K562 (cell line): ENCODE data around the gene PTPRM. TPM values are rescaled to one million over a fixed set of nuclear protein-coding genes. Genes with fewer than 3 reads are reported as not detected.

Source experiments
- ATAC-seq: fragments of 200-7000 bp; cut with Tn5 transposase; 3 replicates; pipeline ENCODE4 v1.9.1; 2020; ENCODE audit warnings: moderate library complexity
- BruUV-seq: library from RNA; stranded (reverse); fragments of 400-500 nt; replicated peaks from 2 replicates; lab custom pipeline; 2021; lab: Mats Ljungman, UMichigan
- CTCF ChIA-PET: fragments of 300-600 bp; formaldehyde crosslinking; extraction: SDS; loops from one replicate; lab custom pipeline; 2021; ENCODE audit warnings: low intra/inter-chr PET ratio; lab: Yijun Ruan, JAX
- POLR2A ChIA-PET: fragments of 300-600, 350-650 bp; sonication (Branson Sonifier 250); formaldehyde crosslinking; extraction: SDS; loops from one replicate; lab custom pipeline; 2021; ENCODE audit warnings: antibody characterized with exemption, inconsistent platforms; lab: Yijun Ruan, JAX
- DNase-seq, 4 experiments: peaks; one replicate each; pipeline versions ENCODE4 v3.0.0 to v3.0.0-alpha.2; 2011 to 2018; ENCODE audit warnings: low spot score in 3 of 4, mixed read lengths in 3 of 4; ENCODE audit errors: extremely low read depth in 1 of 4
- FAIRE-seq: peaks from 2 replicates; lab custom pipeline; 2011; peaks lifted over from hg19 to GRCh38; lab: Jason Lieb, UNC
- H2AFZ ChIP-seq: 2 replicates; pipeline ENCODE4 v1.6.0; 2011; ENCODE audit warnings: low read depth, low read length, control low read depth, inconsistent platforms
- H3K27ac ChIP-seq: fragments of 200-600 bp; 3 replicates; pipeline ENCODE4 v1.8.0; 2011; ENCODE audit warnings: low read depth, mild to moderate bottlenecking, control low read depth, inconsistent platforms, low read length, moderate library complexity, mixed read lengths; ENCODE audit errors: extremely low read depth
- H3K27me3 ChIP-seq, 2 experiments: fragments of 300-600 bp in 1 of 2; 2 replicates in 1 of 2; 3 replicates in 1 of 2; pipeline versions ENCODE4 v1.6.0 to v1.8.0; 2011; ENCODE audit warnings: inconsistent platforms in 2 of 2, low read length in 2 of 2, mild to moderate bottlenecking in 1 of 2, mixed read lengths in 1 of 2, moderate library complexity in 1 of 2; ENCODE audit not compliant: control insufficient read depth in 2 of 2, insufficient read depth in 2 of 2
- H3K36me3 ChIP-seq: fragments of 300-600 bp; 3 replicates; pipeline ENCODE4 v1.8.0; 2011; ENCODE audit warnings: mild to moderate bottlenecking, low read length, inconsistent platforms; ENCODE audit not compliant: control insufficient read depth, insufficient read depth
- H3K4me1 ChIP-seq, 2 experiments: fragments of 200-600 bp in 1 of 2; replicated peaks in 1 of 2; 2 replicates in 1 of 2; 3 replicates in 1 of 2; pipeline versions ENCODE4 v1.5.1 to v1.8.0; 2011; ENCODE audit warnings: inconsistent platforms in 2 of 2, low read length in 2 of 2, mild to moderate bottlenecking in 1 of 2, mixed read lengths in 1 of 2, moderate library complexity in 1 of 2; ENCODE audit not compliant: control insufficient read depth in 2 of 2, insufficient read depth in 2 of 2
- H3K4me2 ChIP-seq: 2 replicates; pipeline ENCODE4 v1.6.1; 2011; ENCODE audit warnings: low read length, control low read depth, inconsistent platforms, mixed read lengths; ENCODE audit not compliant: insufficient read depth
- H3K4me3 ChIP-seq: fragments of 200-600 bp; sonication (generic), shearing (Covaris generic); 2 replicates; pipeline ENCODE4 v1.5.1; 2016; ENCODE audit warnings: control low read depth, inconsistent platforms
- H3K79me2 ChIP-seq: fragments of 200-600 bp; 3 replicates; pipeline ENCODE4 v1.8.0; 2011; ENCODE audit warnings: low read length, inconsistent platforms; ENCODE audit not compliant: control insufficient read depth, insufficient read depth
- H3K9ac ChIP-seq, 2 experiments: 2 replicates each; pipeline versions ENCODE4 v1.6.0 to v1.6.1; 2011; ENCODE audit warnings: low read depth in 2 of 2, low read length in 2 of 2, control low read depth in 1 of 2, inconsistent platforms in 1 of 2, mild to moderate bottlenecking in 1 of 2, mixed read lengths in 1 of 2; ENCODE audit not compliant: insufficient read depth in 1 of 2
- H3K9me1 ChIP-seq: one replicate; pipeline ENCODE4 v1.6.0; 2011; ENCODE audit warnings: inconsistent platforms, mild to moderate bottlenecking, low read length, moderate library complexity; ENCODE audit not compliant: control insufficient read depth, insufficient read depth
- H3K9me3 ChIP-seq: replicated peaks from 2 replicates; pipeline ENCODE4 v1.5.1; 2011; ENCODE audit warnings: low read depth, low read length, inconsistent platforms; ENCODE audit not compliant: control insufficient read depth, insufficient read depth
- H4K20me1 ChIP-seq: replicated peaks from 2 replicates; pipeline ENCODE4 v1.6.1; 2011; ENCODE audit warnings: low read length, inconsistent platforms, mixed read lengths; ENCODE audit not compliant: control insufficient read depth, insufficient read depth
- CEBPB ChIP-seq: fragments of 450-650 bp; IDR thresholded peaks from 2 replicates; pipeline ENCODE4 v1.6.1; 2016; ENCODE audit warnings: missing genetic modification characterization, missing compliant biosample characterization
- CREB1 ChIP-seq, 2 experiments: sonication (generic) in 1 of 2; formaldehyde crosslinking in 1 of 2; IDR thresholded peaks; 2 replicates each; pipeline versions ENCODE4 v1.6.1 to v1.8.0; 2012 to 2022; ENCODE audit warnings: inconsistent platforms in 1 of 2, mild to moderate bottlenecking in 1 of 2, missing genetic modification reagents in 1 of 2, moderate library complexity in 1 of 2
- E4F1 ChIP-seq: fragments of 250-450 bp; sonication (Bioruptor Pico); IDR thresholded peaks from 2 replicates; pipeline ENCODE4 v1.5.0; 2021; ENCODE audit warnings: mild to moderate bottlenecking, borderline replicate concordance
- EP300 ChIP-seq: IDR thresholded peaks from 2 replicates; pipeline ENCODE4 v1.6.1; 2012; ENCODE audit warnings: low read length, improper control_type of control experiment
- ESRRB ChIP-seq: fragments of 250-450 bp; sonication (Bioruptor Pico); IDR thresholded peaks from 2 replicates; pipeline ENCODE4 v1.5.0; 2020; ENCODE audit warnings: mild to moderate bottlenecking, moderate library complexity, borderline replicate concordance
- HDAC8 ChIP-seq: fragments of 450-650 bp; IDR thresholded peaks from 2 replicates; pipeline ENCODE4 v1.6.1; 2016; ENCODE audit warnings: mild to moderate bottlenecking, missing genetic modification characterization, moderate library complexity, missing compliant biosample characterization
- ID3 ChIP-seq, 2 experiments: fragments of 250-450 bp in 1 of 2; fragments of 450-650 bp in 1 of 2; sonication (Bioruptor Pico) in 1 of 2; IDR thresholded peaks; 2 replicates each; pipeline versions ENCODE4 v1.6.1 to v1.8.0; 2016 to 2021; ENCODE audit warnings: mild to moderate bottlenecking in 2 of 2, moderate library complexity in 2 of 2, missing compliant biosample characterization in 1 of 2, missing genetic modification characterization in 1 of 2
- MLLT1 ChIP-seq, 2 experiments: fragments of 450-650 bp; IDR thresholded peaks; 2 replicates each; pipeline ENCODE4 v1.6.1; 2016
- RBM17 ChIP-seq: fragments of 200-400 bp; formaldehyde crosslinking; IDR thresholded peaks from 2 replicates; pipeline ENCODE4 v1.6.1; 2017; ENCODE audit warnings: low read depth, mild to moderate bottlenecking, low read length, borderline replicate concordance
- TEAD4 ChIP-seq, 2 experiments: sonication (generic) in 1 of 2; formaldehyde crosslinking in 1 of 2; IDR thresholded peaks; 2 replicates each; pipeline versions ENCODE4 v1.6.1 to v1.8.0; 2012 to 2022; ENCODE audit warnings: borderline replicate concordance in 1 of 2, inconsistent platforms in 1 of 2, low read length in 1 of 2, mild to moderate bottlenecking in 1 of 2, missing genetic modification reagents in 1 of 2
- WGBS: fragments of 100-300 bp; shearing (Covaris generic); methylation state at CpG from one replicate; pipeline ENCODE4 v1.1.6; 2016; ENCODE audit warnings: low coverage, mixed read lengths; ENCODE audit not compliant: insufficient coverage; ENCODE audit errors: missing lambda C conversion rate; 5-methylcytosine and 5-hydroxymethylcytosine counted together
- in situ Hi-C: fragments of 300-500 bp; cut with MboI; formaldehyde crosslinking; loops from 4 replicates; pipeline ENCODE4 v1.15.0; 2018; ENCODE audit warnings: inconsistent platforms, mixed read lengths
- intact Hi-C: fragments of 100-400 bp; cut with micrococcal nuclease; formaldehyde crosslinking; loops from 2 replicates; pipeline ENCODE4 v1.14.2; 2022
- polyA plus RNA-seq, 8 experiments: library from polyadenylated mRNA; depleted of rRNA in 4 of 8; stranded (reverse) in 5 of 8; unstranded in 3 of 8; fragments of >200 nt; fragmentation: Nextera tagmentation in 2 of 8; fragmentation: Illumina TruSeq in 1 of 8; extraction: Ambion mirVana in 2 of 8; extraction: Trizol in 1 of 8; gene quantifications; 2 replicates each; pipeline versions ENCODE4 v1.2.1 to v1.2.3, GENCODE V29; 2011 to 2014; ENCODE audit warnings: inconsistent platforms in 1 of 8, missing spikeins in 1 of 8
- total RNA-seq, 7 experiments: library from RNA; depleted of rRNA in 6 of 7; stranded (reverse); fragments of >200 nt in 6 of 7; fragmentation: Illumina TruSeq in 2 of 7; extraction: Trizol in 2 of 7; gene quantifications; 2 replicates each; pipeline versions ENCODE4 v1.2.1 to v1.2.3, GENCODE V29; 2011 to 2021; ENCODE audit warnings: low replicate concordance in 1 of 7

Gene PTPRM
- total and polyA plus RNA-seq, 9 of the 15 experiments (the other 6 are each of a cell fraction or from before 2014, with no cell fraction given): 0.03 to 0.16 (median 0.08) TPM; not detected in 3

GRCh38 chr18:7886436-7886835 is 319.3 kb downstream of the PTPRM start:
- Histone ChIP-seq H4K20me1 (no peaks in the 10 kb centered on the region), H2AFZ (no peak overlapping the region), H3K9me1 (no peaks in the 10 kb centered on the region), H3K27me3 (no peaks in the 10 kb centered on the region), H3K9ac (no peak overlapping the region), H3K79me2 (no peaks in the 10 kb centered on the region), H3K4me1 (no peaks in the 10 kb centered on the region), H3K27ac (no peak overlapping the region), H3K4me3 (no peak overlapping the region), H3K9me3 (no peaks in the 10 kb centered on the region), H3K4me2 (no peak overlapping the region), H3K36me3 (no peaks in the 10 kb centered on the region)
- DNase-seq: no peak
- ChIA-PET CTCF (no interaction called here), POLR2A (no interaction called here)
- 2% methylated on average over 2 of the region's 2 CpGs for WGBS
- intact Hi-C loops (no loop called here), in situ Hi-C loops (no loop called here)
- no peak for FAIRE-seq
- no TSS peak for BruUV-seq
- TF ChIP-seq TEAD4 (IDR thresholded peaks at IDR 0.05; ENCODE audit: low read length): no peak
- no peak for TF ChIP-seq TEAD4 (CRISPR knock-in tag; IDR thresholded peaks at IDR 0.05; ENCODE audit: borderline replicate concordance)
- no peak for TF ChIP-seq MLLT1 (IDR thresholded peaks at IDR 0.05)
- no peak for ATAC-seq

- no TSS peak for BruUV-seq
- no peak for ATAC-seq
- H3K79me2 ChIP-seq: no peaks in the 10 kb centered on the region
- no peaks in the 10 kb centered on the region for H3K9me3 ChIP-seq
- no peaks in the 10 kb centered on the region for H3K4me1 ChIP-seq
- no peaks in the 10 kb centered on the region for H3K9me1 ChIP-seq
- in situ Hi-C loops (no loop called here), intact Hi-C loops (no loop called here)
- H3K9ac ChIP-seq: no peak overlapping the region
- H3K4me2 ChIP-seq: no peak overlapping the region
- ChIA-PET CTCF (no interaction called here), POLR2A (no interaction called here)
- H2AFZ ChIP-seq: no peak overlapping the region
- no peaks in the 10 kb centered on the region for H3K27me3 ChIP-seq
- 1% methylated on average over 3 of the region's 3 CpGs for WGBS
- no peak overlapping the region for H3K4me3 ChIP-seq
- H3K36me3 ChIP-seq: no peaks in the 10 kb centered on the region
- no peak for FAIRE-seq
- DNase-seq: no peak
- no peaks in the 10 kb centered on the region for H4K20me1 ChIP-seq
- H3K27ac ChIP-seq: no peak overlapping the region
- TF ChIP-seq CEBPB (tag) (no peak), HDAC8 (tag) (no peak), E4F1 (CRISPR knock-in tag) (no peak), EP300 (no peak), ID3 (CRISPR knock-in tag; IDR thresholded peaks at IDR 0.05) (no peak), ID3 (tag; IDR thresholded peaks at IDR 0.05) (no peak), CREB1 (IDR thresholded peaks at IDR 0.05) (no peak), CREB1 (CRISPR knock-in tag; IDR thresholded peaks at IDR 0.05) (no peak), RBM17 (no peak), ESRRB (CRISPR knock-in tag) (no peak)
These were observed 322.4 kb downstream of the PTPRM start for GRCh38 chr18:7889515-7889914.
